Activated naive CD4-positive, alpha-beta T cell treated with Interleukin-2 at 50 U/mL for 16 hours (primary cell): ENCODE data around the gene TICAM1.

Experiments used
- DNase-seq: peaks from one replicate; pipeline ENCODE4 v3.0.0-alpha.2; 2020

Gene TICAM1

DNA sequence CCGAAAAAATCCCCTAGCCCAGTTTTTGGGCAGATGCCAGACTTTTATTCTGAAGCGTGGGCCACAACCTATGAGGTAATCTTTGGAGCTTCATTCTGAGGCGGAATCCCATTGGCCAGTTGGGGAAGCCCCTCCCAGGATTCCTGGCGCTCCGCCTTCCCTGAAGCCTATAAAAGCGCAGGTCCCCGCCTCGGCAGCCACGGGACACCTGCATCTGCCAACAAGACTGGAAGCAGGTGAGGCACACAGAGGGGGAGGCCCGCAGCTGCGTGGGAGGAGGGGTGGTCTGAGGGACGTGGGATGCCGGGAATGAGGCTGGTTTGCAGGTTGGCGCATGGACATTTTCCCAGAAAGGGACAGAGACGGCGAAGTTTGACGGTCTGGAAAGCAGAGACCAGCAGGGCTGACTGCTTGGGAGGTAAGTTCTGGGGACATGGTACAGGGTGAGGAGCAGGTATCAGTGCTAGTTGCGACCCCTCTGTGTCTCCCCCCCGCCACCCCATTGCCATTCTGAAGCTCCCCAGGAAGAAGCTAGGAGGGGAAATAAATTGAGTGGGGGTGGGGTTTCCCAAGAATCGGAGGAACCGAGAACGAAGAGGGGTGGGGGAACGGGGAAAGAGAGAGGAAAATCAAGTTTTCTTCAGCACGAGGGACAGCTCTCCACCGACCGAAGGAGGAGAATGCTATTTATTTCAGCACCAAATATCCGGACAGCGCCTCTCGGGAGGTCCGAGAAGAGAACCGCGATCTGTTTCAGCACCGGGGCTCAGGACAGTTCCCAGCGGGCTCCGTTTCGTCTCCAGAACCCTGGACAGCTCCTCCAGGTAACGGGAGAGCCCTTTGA is 62.4 kb downstream of the TICAM1 start:
- peak; percentile 73 for DNase-seq
